SK-N-SH (cell line): ENCODE data around the gene CREB3. TPM values are rescaled to one million over a fixed set of nuclear protein-coding genes. Genes with fewer than 3 reads are reported as not detected.

Experiments
- polyA plus RNA-seq, 3 experiments: library from polyadenylated mRNA; depleted of rRNA; stranded (reverse); fragments of >200 nt; gene quantifications; 2 replicates each; pipeline ENCODE4 v1.2.3, GENCODE V29; 2012
- small RNA-seq, 7 experiments: library from RNA; depleted of rRNA; stranded (forward); fragments of <200 nt; gene quantifications; one replicate each; pipeline ENCODE3, GENCODE V24; 2012

Gene CREB3
- polyA plus RNA-seq, 1 of the 3 experiments (the other 2 are of a cell fraction): 38.6 TPM

Small RNA genes within 50 kb of the gene (small RNA-seq; reads per million reads assigned to genes)
- gene MIR6853: 0 to 3.2 (median 0.06) reads per million in 7 experiments

Other genes starting within 250 kb of the CREB3 start
- gene RUSC2, start 242.6 kb upstream of the CREB3 start, polyA plus RNA-seq (2012; rRNA removed): 14.5 and 15.0 TPM in 2 replicates
- 26.0 TPM in 2 replicates for gene TESK1, start 127.4 kb upstream of the CREB3 start, polyA plus RNA-seq (2012; rRNA removed)
- 2.5 and 2.7 TPM in 2 replicates for gene CD72, start 114.3 kb upstream of the CREB3 start, polyA plus RNA-seq (2012; rRNA removed)
- not detected in 2 replicates for gene SIT1, start 81.7 kb upstream of the CREB3 start, polyA plus RNA-seq (2012; rRNA removed)
- gene RMRP, start 74.6 kb upstream of the CREB3 start, polyA plus RNA-seq (2012; rRNA removed): 64.9 and 157 TPM in 2 replicates
- gene CCDC107, start 74.4 kb upstream of the CREB3 start, polyA plus RNA-seq (2012; rRNA removed): 20.9 and 22.0 TPM in 2 replicates
- 4.9 and 5.2 TPM in 2 replicates for gene ARHGEF39, start 67.5 kb upstream of the CREB3 start, polyA plus RNA-seq (2012; rRNA removed)
- gene CA9, start 58.7 kb upstream of the CREB3 start, polyA plus RNA-seq (2012; rRNA removed): 0.99 and 1.4 TPM in 2 replicates
- 589 and 620 TPM in 2 replicates for gene TPM2, start 42.7 kb upstream of the CREB3 start, polyA plus RNA-seq (2012; rRNA removed)
- gene TLN1, start 471 bp upstream of the CREB3 start, polyA plus RNA-seq (2012; rRNA removed): 91.8 and 115 TPM in 2 replicates
- gene GBA2, start 16.6 kb downstream of the CREB3 start, polyA plus RNA-seq (2012; rRNA removed): 71.5 and 98.2 TPM in 2 replicates
- 16.1 and 18.6 TPM in 2 replicates for gene RGP1, start 16.6 kb downstream of the CREB3 start, polyA plus RNA-seq (2012; rRNA removed)
- 1.2 TPM in 2 replicates for gene MSMP, start 21.6 kb downstream of the CREB3 start, polyA plus RNA-seq (2012; rRNA removed)
- 12.8 and 13.5 TPM in 2 replicates for gene NPR2, start 58.9 kb downstream of the CREB3 start, polyA plus RNA-seq (2012; rRNA removed)
- 1.5 and 2.8 TPM in 2 replicates for gene SPAG8, start 79.6 kb downstream of the CREB3 start, polyA plus RNA-seq (2012; rRNA removed)
- 39.9 and 57.2 TPM in 2 replicates for gene HINT2, start 82.4 kb downstream of the CREB3 start, polyA plus RNA-seq (2012; rRNA removed)
- gene FAM221B, start 96.1 kb downstream of the CREB3 start, polyA plus RNA-seq (2012; rRNA removed): not detected in 2 replicates
- gene TMEM8B, start 96.6 kb downstream of the CREB3 start, polyA plus RNA-seq (2012; rRNA removed): 5.3 and 5.8 TPM in 2 replicates
- not detected in 2 replicates for gene OR13J1, start 137.7 kb downstream of the CREB3 start, polyA plus RNA-seq (2012; rRNA removed)
- 2.0 and 3.0 TPM in 2 replicates for gene HRCT1, start 173.5 kb downstream of the CREB3 start, polyA plus RNA-seq (2012; rRNA removed)
- gene SPAAR, start 176.8 kb downstream of the CREB3 start, polyA plus RNA-seq (2012; rRNA removed): 0.11 and 0.13 TPM in 2 replicates
- gene OR2S2, start 225.5 kb downstream of the CREB3 start, polyA plus RNA-seq (2012; rRNA removed): 0.16 TPM in 1 of 2 replicates, not detected in the other